Mucosa of rectum (tissue), 2 donors: ENCODE measurements around the gene SSR4.

Experiments
- H3K27ac ChIP-seq, 2 donors: one replicate each; pipeline ENCODE4 v1.7.0; 2013; ENCODE audit warnings: inconsistent platforms in 2 of 2, low read depth in 2 of 2, low read length in 2 of 2
- H3K27me3 ChIP-seq, 2 donors: one replicate each; pipeline ENCODE4 v1.7.0; 2013; ENCODE audit warnings: low read length in 2 of 2; ENCODE audit not compliant: control insufficient read depth in 2 of 2, insufficient read depth in 2 of 2
- H3K36me3 ChIP-seq, 2 donors: one replicate each; pipeline ENCODE4 v1.7.0; 2013; ENCODE audit warnings: low read length in 2 of 2; ENCODE audit not compliant: control insufficient read depth in 2 of 2, insufficient read depth in 2 of 2
- H3K4me1 ChIP-seq, 2 donors: one replicate each; pipeline ENCODE4 v1.7.0; 2013; ENCODE audit warnings: low read length in 2 of 2, mild to moderate bottlenecking in 1 of 2; ENCODE audit not compliant: control insufficient read depth in 2 of 2, insufficient read depth in 2 of 2
- H3K4me3 ChIP-seq, 2 donors: one replicate each; pipeline ENCODE4 v1.7.0; 2013; ENCODE audit warnings: low read length in 2 of 2
- H3K9ac ChIP-seq, 2 donors: one replicate each; pipeline ENCODE4 v1.7.0; 2013; ENCODE audit warnings: low read length in 2 of 2, low read depth in 1 of 2, mild to moderate bottlenecking in 1 of 2
- H3K9me3 ChIP-seq, 2 donors: one replicate each; pipeline ENCODE4 v1.7.0; 2013; ENCODE audit warnings: low read length in 2 of 2; ENCODE audit not compliant: control insufficient read depth in 2 of 2
- donor health status: healthy.
- donor health status: Normal muscosa, but diverticular disease.

The SSR4 gene

DNA sequence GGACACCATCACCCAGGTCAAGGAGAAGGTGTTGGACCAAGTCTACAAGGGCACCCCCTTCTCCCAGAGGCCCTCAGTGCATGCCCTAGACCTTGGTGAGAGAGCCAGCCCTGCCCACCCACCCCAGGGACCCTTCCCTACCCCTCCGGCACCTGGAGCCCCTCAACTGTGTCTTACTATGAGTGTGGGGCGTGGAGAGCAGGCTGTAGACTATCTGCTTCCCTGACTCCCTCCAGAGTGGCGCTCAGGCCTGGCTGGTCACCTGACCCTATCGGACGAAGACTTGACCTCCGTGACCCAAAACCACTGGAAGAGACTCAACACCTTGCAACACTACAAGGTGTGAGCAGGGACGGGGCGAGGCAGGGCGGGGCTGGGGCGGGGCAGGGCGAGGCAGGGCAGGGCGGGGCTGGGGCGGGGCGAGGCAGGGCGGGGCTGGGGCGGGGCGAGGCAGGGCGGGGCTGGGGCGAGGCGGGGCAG lies 18.3 kb upstream of the SSR4 start:
- Histone ChIP-seq H3K4me3 (no peak overlapping the region), H3K9me3 (no peaks in the 10 kb centered on the region), H3K4me1 (no peaks in the 10 kb centered on the region), H3K36me3 (no peaks in the 10 kb centered on the region), H3K27me3 (peaks cover 2 to 6% of the 10 kb centered on the region in 2 donors), H3K27ac (no peak overlapping the region), H3K9ac (no peak overlapping the region)

GRCh38 chrX:153776611-153777045 lies 17.8 kb upstream of the SSR4 start:
- Histone ChIP-seq H3K9ac (no peak overlapping the region), H3K27ac (no peak overlapping the region), H3K4me3 (no peak overlapping the region), H3K4me1 (peaks cover 0 to 3% of the 10 kb centered on the region in 2 donors), H3K36me3 (no peaks in the 10 kb centered on the region), H3K9me3 (no peaks in the 10 kb centered on the region), H3K27me3 (peaks cover 2 to 6% of the 10 kb centered on the region in 2 donors)

DNA sequence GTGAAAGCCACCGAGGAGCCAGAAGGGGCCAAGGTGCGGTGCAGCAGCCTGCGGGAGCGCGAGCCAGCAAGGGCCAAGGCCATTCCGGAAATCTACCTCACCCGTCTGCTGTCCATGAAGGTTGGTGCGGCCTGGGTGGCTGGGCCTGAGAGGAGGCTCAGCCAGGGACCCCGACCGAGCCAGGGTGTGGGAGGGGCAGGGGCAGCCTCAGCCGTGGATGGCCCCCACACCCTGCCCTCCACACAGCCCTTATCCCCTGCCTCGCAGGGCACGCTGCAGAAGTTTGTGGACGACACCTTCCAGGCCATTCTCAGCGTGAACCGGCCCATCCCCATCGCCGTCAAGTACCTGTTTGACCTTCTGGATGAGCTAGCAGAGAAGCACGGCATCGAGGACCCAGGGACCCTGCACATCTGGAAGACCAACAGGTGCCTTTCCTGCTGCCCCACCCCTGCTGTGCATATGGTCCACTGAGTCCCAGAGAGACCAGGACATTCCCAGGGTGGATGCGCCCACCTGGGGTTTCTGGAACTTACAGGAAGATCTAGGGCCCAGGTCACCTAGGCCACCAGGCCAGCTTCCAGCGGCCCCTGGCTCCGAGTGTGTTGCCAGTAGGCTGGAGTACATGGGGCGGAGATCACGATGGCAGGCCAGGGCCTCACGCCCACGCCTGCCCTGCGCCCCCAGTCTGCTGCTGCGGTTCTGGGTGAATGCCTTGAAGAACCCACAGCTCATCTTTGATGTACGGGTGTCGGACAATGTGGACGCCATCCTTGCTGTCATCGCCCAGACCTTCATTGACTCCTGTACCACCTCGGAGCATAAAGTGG lies 17.0 kb upstream of the SSR4 start:
- no peaks in the 10 kb centered on the region for H3K9me3 ChIP-seq
- H3K36me3 ChIP-seq, result no peaks in the 10 kb centered on the region
- peaks cover 2 to 6% of the 10 kb centered on the region in 2 donors for H3K27me3 ChIP-seq
- H3K4me3 ChIP-seq, result no peak overlapping the region
- H3K27ac ChIP-seq, result no peak overlapping the region
- no peak overlapping the region for H3K9ac ChIP-seq
- H3K4me1 ChIP-seq, result peaks cover 3% of the 10 kb centered on the region in 2 donors

DNA sequence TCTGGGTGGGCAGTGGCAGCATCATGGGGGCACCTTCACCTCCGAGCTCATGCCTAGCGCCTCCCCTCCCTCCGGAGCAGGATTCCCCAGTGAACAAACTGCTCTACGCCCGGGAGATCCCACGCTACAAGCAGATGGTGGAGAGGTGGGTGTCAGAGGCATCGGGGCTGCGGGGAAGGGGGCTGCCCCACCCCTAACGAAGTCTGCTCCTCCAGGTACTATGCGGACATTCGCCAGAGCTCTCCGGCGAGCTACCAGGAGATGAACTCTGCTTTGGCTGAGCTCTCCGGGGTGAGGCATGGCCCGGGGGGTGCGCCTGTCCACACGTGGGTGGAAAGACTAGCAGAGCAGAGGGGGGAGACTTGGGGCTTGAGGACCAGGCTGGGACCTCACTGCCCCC lies 16.3 kb upstream of the SSR4 start:
- peaks cover 2 to 6% of the 10 kb centered on the region in 2 donors for H3K27me3 ChIP-seq

DNA sequence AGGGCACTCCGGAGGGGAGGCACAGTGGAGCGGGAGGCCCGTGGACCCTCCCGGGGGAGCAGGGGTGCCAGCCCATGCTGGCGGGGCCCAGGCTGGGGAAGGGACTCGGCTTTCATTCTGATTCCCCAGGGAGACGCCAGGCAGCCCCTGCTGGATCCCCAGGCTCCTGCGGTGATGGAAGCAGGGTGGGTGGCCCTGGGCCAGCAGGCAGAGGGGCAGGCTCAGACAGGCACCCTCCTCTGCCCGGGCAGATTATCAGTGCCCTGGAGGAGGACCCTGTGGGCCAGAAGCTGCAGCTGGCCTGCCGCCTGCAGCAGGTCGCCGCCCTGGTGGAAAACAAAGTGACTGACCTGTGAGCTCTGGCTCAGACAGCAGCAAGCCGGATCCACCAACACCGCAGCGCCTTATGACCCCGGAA lies 15.8 kb upstream of the SSR4 start:
- H3K27ac ChIP-seq, result no peak overlapping the region
- H3K9me3 ChIP-seq, result no peaks in the 10 kb centered on the region
- H3K4me3 ChIP-seq, result no peak overlapping the region
- no peaks in the 10 kb centered on the region for H3K36me3 ChIP-seq
- H3K9ac ChIP-seq, result no peak overlapping the region
- peaks cover 2 to 6% of the 10 kb centered on the region in 2 donors for H3K27me3 ChIP-seq
- H3K4me1 ChIP-seq, result peaks cover 3% of the 10 kb centered on the region in 2 donors

More for the DNA sequence above, 16.3 kb upstream of the SSR4 start:
- no peak overlapping the region for H3K9ac ChIP-seq
- no peaks in the 10 kb centered on the region for H3K36me3 ChIP-seq
- no peaks in the 10 kb centered on the region for H3K9me3 ChIP-seq
- no peak overlapping the region for H3K27ac ChIP-seq
- H3K4me3 ChIP-seq, result no peak overlapping the region
- peaks cover 3% of the 10 kb centered on the region in 2 donors for H3K4me1 ChIP-seq

- no peak overlapping the region for H3K4me3 ChIP-seq
- H3K36me3 ChIP-seq, result peaks cover 0 to under 1% of the 10 kb centered on the region in 2 donors
- peaks cover 3% of the 10 kb centered on the region in 2 donors for H3K4me1 ChIP-seq
- no peak overlapping the region for H3K27ac ChIP-seq
- H3K9me3 ChIP-seq, result no peaks in the 10 kb centered on the region
- peaks cover 2 to 6% of the 10 kb centered on the region in 2 donors for H3K27me3 ChIP-seq
- no peak overlapping the region for H3K9ac ChIP-seq
Measured at GRCh38 chrX:153779891-153780677, 14.4 kb upstream of the SSR4 start.

DNA sequence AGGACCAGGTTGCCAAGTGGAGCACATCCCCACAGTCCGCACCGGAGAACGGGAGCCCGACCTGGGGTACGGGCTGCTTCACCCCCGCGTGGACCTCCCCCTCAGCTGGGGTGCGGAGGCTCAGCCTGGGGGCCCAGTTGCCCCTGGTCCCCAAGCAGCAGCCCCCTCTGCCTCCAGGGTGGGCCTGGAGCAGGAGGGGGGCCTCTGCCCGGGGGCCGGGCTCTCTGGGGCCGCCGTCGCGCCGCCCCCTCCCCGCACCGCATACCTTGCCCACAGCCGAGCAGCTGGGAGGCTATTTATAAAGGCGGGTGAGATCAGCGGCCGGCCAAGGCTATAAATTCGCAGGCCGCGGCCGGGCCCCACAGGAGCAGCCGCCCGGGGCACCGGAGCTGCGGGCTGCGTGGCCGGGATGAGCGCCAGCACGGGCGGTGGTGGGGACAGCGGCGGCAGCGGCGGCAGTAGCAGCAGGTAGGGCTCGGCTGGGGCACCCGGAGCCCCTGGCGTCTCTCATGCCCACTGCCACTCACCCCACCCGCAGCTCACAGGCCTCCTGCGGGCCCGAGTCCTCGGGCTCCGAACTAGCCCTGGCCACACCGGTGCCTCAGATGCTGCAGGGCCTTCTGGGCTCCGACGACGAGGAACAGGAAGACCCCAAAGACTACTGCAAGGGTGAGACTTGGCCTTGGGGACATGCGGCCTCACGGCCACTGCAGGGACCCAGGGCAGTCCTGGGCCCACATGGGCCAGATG lies 13.6 kb upstream of the SSR4 start, which contains the start of gene SRPK3:
TSS of gene SRPK3 (plus strand) at position 364 of the 750 bp plus-strand sequence. CDS start at position 410, 46 bp downstream.
- peaks cover 0 to 3% of the 10 kb centered on the region in 2 donors for H3K36me3 ChIP-seq
- H3K27me3 ChIP-seq, result peaks cover 2 to 6% of the 10 kb centered on the region in 2 donors
- no peak within 1 kb of the TSS for H3K4me3 ChIP-seq
- no peaks in the 10 kb centered on the region for H3K9me3 ChIP-seq
- peaks cover 3% of the 10 kb centered on the region in 2 donors for H3K4me1 ChIP-seq
- H3K9ac ChIP-seq, result peak within 1 kb of the TSS in 1 of 2 donors; percentile 37
- no peak within 1 kb of the TSS for H3K27ac ChIP-seq

- Histone ChIP-seq H3K4me1 (peaks cover 3% of the 10 kb centered on the region in 2 donors), H3K27me3 (peaks cover 2 to 6% of the 10 kb centered on the region in 2 donors), H3K36me3 (peaks cover 3 to 4% of the 10 kb centered on the region in 2 donors), H3K9me3 (no peaks in the 10 kb centered on the region), H3K4me3 (no peak overlapping the region), H3K9ac (peak overlapping the region in 1 of 2 donors; percentile 37), H3K27ac (no peak overlapping the region)
Measured at GRCh38 chrX:153781428-153782047, 12.9 kb upstream of the SSR4 start.

GRCh38 chrX:153782313-153782712 lies 12.2 kb upstream of the SSR4 start:
- Histone ChIP-seq H3K9me3 (no peaks in the 10 kb centered on the region), H3K27me3 (peaks cover 2 to 6% of the 10 kb centered on the region in 2 donors), H3K36me3 (peaks cover 7 to 8% of the 10 kb centered on the region in 2 donors), H3K4me3 (no peak overlapping the region), H3K9ac (no peak overlapping the region), H3K27ac (no peak overlapping the region), H3K4me1 (peaks cover 3% of the 10 kb centered on the region in 2 donors)
